ENCODE data around the gene IQGAP1. TPM values are rescaled to one million over a fixed set of nuclear protein-coding genes. Genes with fewer than 3 reads are reported as not detected.

Gene IQGAP1
- polyA plus RNA-seq, 3 donors = 140 to 276 (median 207) TPM

DNA sequence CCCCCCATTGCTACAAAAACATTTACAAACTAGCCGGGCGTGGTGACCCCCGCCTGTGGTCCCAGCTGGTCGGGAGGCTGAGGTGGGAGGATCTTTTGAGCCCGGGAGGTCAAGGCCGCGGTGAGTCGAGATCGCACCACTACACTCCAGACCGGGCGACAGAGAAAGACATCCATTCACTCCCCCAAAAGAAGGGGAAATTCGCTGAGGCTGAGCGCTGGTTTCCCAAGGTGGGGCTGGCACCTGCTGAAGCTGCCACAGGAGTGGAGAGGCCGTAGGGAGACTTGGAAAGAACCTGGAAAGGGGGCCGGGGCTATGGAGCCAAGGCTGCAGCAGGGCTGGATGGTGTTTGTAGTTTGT, 140.9 kb downstream of the IQGAP1 start:
- peaks cover 33% of the 10 kb centered on the region for H3K4me1 Mint-ChIP-seq
- Histone ChIP-seq H3K79me2 (ENCODE audit: insufficient read depth, low read length) (peaks cover 35% of the 10 kb centered on the region), H3K9ac (ENCODE audit: insufficient read depth, low read length, poor library complexity, severe bottlenecking) (peak overlapping the region; percentile 77), H3K27me3 (ENCODE audit: control insufficient read depth in 2 of 2, insufficient read depth in 2 of 2, low read length in 2 of 2) (no peaks in the 10 kb centered on the region), H3K9me3 (replicated peaks in 1 of 2; ENCODE audit: control insufficient read depth in 1 of 2, insufficient read depth in 1 of 2, low read length in 2 of 2) (no peaks in the 10 kb centered on the region), H3K4me3 (replicated peaks in 1 of 3; ENCODE audit: low read depth in 2 of 3, low read length in 3 of 3) (peak overlapping the region; percentile 33 to 82 (median 50)), H3K27ac (ENCODE audit: low read depth in 1 of 2, low read length in 2 of 2) (no peak overlapping the region), H3K4me1 (ENCODE audit: control insufficient read depth in 1 of 2, insufficient read depth in 2 of 2, low read length in 2 of 2) (peaks cover 18 to 25% of the 10 kb centered on the region in 2 donors), H4K20me1 (ENCODE audit: insufficient read depth, low read length) (peaks cover 33% of the 10 kb centered on the region), H3K36me3 (replicated peaks in 1 of 2; ENCODE audit: control insufficient read depth in 1 of 2, insufficient read depth in 2 of 2, low read length in 2 of 2) (no peaks in the 10 kb centered on the region), H2AFZ (ENCODE audit: insufficient read depth, low read depth, low read length, poor library complexity, severe bottlenecking) (peak overlapping the region; percentile 97), H3K4me2 (replicated peaks; ENCODE audit: extremely low read depth, low read length, poor library complexity, severe bottlenecking) (peak overlapping the region; percentile 76)
- intact Hi-C loops (cut with micrococcal nuclease) = no loop called here
- peak overlapping the region; percentile 75 to 90 for H3K4me3 Mint-ChIP-seq
- 85% methylated on average over 2 of the region's 15 CpGs for WGBS (ENCODE audit: insufficient coverage)
- H3K27ac Mint-ChIP-seq = peak overlapping the region in 3 of 7 donors; percentile 76 to 82 (median 76)
- H3K36me3 Mint-ChIP-seq = peaks cover 9 to 10% of the 10 kb centered on the region in 2 donors
- H3K27me3 Mint-ChIP-seq (ENCODE audit: low read depth in 3 of 3) = peaks cover 5 to 14% (median 9%) of the 10 kb centered on the region in 3 donors
- no peak for DNase-seq
- TF ChIP-seq, protein P1, sequence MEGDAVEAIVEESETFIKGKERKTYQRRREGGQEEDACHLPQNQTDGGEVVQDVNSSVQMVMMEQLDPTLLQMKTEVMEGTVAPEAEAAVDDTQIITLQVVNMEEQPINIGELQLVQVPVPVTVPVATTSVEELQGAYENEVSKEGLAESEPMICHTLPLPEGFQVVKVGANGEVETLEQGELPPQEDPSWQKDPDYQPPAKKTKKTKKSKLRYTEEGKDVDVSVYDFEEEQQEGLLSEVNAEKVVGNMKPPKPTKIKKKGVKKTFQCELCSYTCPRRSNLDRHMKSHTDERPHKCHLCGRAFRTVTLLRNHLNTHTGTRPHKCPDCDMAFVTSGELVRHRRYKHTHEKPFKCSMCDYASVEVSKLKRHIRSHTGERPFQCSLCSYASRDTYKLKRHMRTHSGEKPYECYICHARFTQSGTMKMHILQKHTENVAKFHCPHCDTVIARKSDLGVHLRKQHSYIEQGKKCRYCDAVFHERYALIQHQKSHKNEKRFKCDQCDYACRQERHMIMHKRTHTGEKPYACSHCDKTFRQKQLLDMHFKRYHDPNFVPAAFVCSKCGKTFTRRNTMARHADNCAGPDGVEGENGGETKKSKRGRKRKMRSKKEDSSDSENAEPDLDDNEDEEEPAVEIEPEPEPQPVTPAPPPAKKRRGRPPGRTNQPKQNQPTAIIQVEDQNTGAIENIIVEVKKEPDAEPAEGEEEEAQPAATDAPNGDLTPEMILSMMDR (IDR thresholded peaks at IDR 0.05) = no peak
- peaks cover 0 to 5% (median 0%) of the 10 kb centered on the region in 7 donors for H3K9me3 Mint-ChIP-seq

GRCh38 chr15:90529371-90530249, 141.6 kb downstream of the IQGAP1 start, which contains the start of gene CRTC3:
CRTC3 (plus strand) TSS chr15:90529923; CDS start chr15:90530072, 149 bp downstream.
- Histone ChIP-seq H3K4me3 (replicated peaks in 1 of 3; ENCODE audit: low read depth in 2 of 3, low read length in 3 of 3) (peak within 1 kb of the TSS; percentile 54 to 82 (median 70)), H3K27ac (ENCODE audit: low read depth in 1 of 2, low read length in 2 of 2) (peak within 1 kb of the TSS in 1 of 2 donors; percentile 73), H3K27me3 (ENCODE audit: control insufficient read depth in 2 of 2, insufficient read depth in 2 of 2, low read length in 2 of 2) (no peaks in the 10 kb centered on the region), H3K9me3 (replicated peaks in 1 of 2; ENCODE audit: control insufficient read depth in 1 of 2, insufficient read depth in 1 of 2, low read length in 2 of 2) (no peaks in the 10 kb centered on the region), H3K9ac (ENCODE audit: insufficient read depth, low read length, poor library complexity, severe bottlenecking) (peak within 1 kb of the TSS; percentile 77), H2AFZ (ENCODE audit: insufficient read depth, low read depth, low read length, poor library complexity, severe bottlenecking) (peak within 1 kb of the TSS; percentile 97), H3K4me2 (replicated peaks; ENCODE audit: extremely low read depth, low read length, poor library complexity, severe bottlenecking) (peak within 1 kb of the TSS; percentile 76), H4K20me1 (ENCODE audit: insufficient read depth, low read length) (peaks cover 39% of the 10 kb centered on the region), H3K79me2 (ENCODE audit: insufficient read depth, low read length) (peaks cover 42% of the 10 kb centered on the region), H3K4me1 (ENCODE audit: control insufficient read depth in 1 of 2, insufficient read depth in 2 of 2, low read length in 2 of 2) (peaks cover 18 to 25% of the 10 kb centered on the region in 2 donors), H3K36me3 (replicated peaks in 1 of 2; ENCODE audit: control insufficient read depth in 1 of 2, insufficient read depth in 2 of 2, low read length in 2 of 2) (no peaks in the 10 kb centered on the region)
- Mint-ChIP-seq H3K27ac (peak within 1 kb of the TSS; percentile 62 to 89 (median 76)), H3K4me3 (peak within 1 kb of the TSS; percentile 96 to 99), H3K9me3 (peaks cover 0 to 5% (median 0%) of the 10 kb centered on the region in 7 donors), H3K27me3 (ENCODE audit: low read depth in 3 of 3) (peaks cover 5 to 14% (median 7%) of the 10 kb centered on the region in 3 donors), H3K4me1 (peaks cover 35% of the 10 kb centered on the region), H3K36me3 (peaks cover 10% of the 10 kb centered on the region in 2 donors)
- under 1% methylated on average over 102 of the region's 104 CpGs for WGBS (ENCODE audit: insufficient coverage)
- TF ChIP-seq, protein P1 (IDR thresholded peaks at IDR 0.05) = no peak
- intact Hi-C loops (cut with micrococcal nuclease) = loop anchor here (10.0 kb wide), 2 partner anchors 65 to 75 kb away; no protein-coding TSS in a partner anchor
- DNase-seq = peak in 2 of 3 donors; percentile 53 to 63
